ENCODE data around the gene TENT4A.

DNA sequence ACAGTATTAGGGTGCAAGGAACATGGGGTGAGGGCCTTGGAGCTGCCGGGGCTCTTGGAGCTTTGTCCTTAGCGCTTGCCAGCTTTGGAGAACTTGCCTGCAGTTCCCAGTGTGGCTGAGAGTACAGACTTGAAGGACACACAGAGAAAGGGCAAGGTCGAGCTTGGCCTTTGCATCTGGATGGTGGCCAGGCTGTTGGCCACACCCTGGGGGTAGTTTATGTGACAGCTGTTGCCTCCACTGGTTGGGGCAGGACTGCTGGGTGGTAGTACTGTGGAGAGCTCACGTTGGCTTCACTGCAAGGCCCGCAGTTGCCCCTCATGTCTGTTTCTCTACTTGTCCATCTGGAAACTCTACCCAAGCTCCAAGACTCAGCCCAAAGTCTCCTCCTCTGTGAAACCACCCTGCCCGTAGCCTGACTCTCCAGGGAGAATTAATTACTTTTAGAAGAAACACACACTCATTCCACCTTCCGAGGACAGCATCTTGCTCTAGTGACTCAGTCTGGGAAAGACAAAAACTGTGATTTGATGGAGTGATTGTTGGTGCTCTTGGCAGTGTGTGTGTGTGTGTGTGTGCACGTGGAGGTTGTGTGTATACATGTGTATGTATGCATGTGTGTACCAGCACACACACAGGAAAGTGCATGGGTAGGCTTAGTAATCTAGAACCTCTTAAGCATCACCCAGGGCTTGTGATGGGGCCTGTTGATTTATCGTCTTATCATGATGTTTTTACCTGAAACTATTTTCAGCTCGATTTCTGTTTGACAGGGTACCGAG lies 57.8 kb downstream of the TENT4A start:
- TF ChIP-seq OSR1 (CRISPR knock-in tag; IDR thresholded peaks at IDR 0.05) (no peak), ZNF8 (CRISPR knock-in tag; IDR thresholded peaks at IDR 0.05) (no peak), GLIS3 (CRISPR knock-in tag; IDR thresholded peaks at IDR 0.05) (no peak), ZC3H10 (CRISPR knock-in tag; IDR thresholded peaks at IDR 0.05) (no peak), RARB (CRISPR knock-in tag; IDR thresholded peaks at IDR 0.05) (no peak), SNAI2 (CRISPR knock-in tag; IDR thresholded peaks at IDR 0.05) (no peak), ZNF565 (CRISPR knock-in tag; conservative IDR thresholded peaks at IDR 0.05; ENCODE audit: low read depth) (no peak), ESRRG (CRISPR knock-in tag; IDR thresholded peaks at IDR 0.05) (no peak), ZFP30 (CRISPR knock-in tag; IDR thresholded peaks at IDR 0.05) (no peak)
- TF ChIP-seq, protein P1, sequence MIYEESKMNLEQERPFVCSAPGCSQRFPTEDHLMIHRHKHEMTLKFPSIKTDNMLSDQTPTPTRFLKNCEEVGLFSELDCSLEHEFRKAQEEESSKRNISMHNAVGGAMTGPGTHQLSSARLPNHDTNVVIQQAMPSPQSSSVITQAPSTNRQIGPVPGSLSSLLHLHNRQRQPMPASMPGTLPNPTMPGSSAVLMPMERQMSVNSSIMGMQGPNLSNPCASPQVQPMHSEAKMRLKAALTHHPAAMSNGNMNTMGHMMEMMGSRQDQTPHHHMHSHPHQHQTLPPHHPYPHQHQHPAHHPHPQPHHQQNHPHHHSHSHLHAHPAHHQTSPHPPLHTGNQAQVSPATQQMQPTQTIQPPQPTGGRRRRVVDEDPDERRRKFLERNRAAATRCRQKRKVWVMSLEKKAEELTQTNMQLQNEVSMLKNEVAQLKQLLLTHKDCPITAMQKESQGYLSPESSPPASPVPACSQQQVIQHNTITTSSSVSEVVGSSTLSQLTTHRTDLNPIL (CRISPR knock-in tag; IDR thresholded peaks at IDR 0.05; ENCODE audit: low read depth) = no peak
- TF ChIP-seq, protein P2, sequence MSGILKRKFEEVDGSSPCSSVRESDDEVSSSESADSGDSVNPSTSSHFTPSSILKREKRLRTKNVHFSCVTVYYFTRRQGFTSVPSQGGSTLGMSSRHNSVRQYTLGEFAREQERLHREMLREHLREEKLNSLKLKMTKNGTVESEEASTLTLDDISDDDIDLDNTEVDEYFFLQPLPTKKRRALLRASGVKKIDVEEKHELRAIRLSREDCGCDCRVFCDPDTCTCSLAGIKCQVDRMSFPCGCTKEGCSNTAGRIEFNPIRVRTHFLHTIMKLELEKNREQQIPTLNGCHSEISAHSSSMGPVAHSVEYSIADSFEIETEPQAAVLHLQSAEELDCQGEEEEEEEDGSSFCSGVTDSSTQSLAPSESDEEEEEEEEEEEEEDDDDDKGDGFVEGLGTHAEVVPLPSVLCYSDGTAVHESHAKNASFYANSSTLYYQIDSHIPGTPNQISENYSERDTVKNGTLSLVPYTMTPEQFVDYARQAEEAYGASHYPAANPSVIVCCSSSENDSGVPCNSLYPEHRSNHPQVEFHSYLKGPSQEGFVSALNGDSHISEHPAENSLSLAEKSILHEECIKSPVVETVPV (CRISPR knock-in tag; IDR thresholded peaks at IDR 0.05) = no peak
- TF ChIP-seq, protein P3, sequence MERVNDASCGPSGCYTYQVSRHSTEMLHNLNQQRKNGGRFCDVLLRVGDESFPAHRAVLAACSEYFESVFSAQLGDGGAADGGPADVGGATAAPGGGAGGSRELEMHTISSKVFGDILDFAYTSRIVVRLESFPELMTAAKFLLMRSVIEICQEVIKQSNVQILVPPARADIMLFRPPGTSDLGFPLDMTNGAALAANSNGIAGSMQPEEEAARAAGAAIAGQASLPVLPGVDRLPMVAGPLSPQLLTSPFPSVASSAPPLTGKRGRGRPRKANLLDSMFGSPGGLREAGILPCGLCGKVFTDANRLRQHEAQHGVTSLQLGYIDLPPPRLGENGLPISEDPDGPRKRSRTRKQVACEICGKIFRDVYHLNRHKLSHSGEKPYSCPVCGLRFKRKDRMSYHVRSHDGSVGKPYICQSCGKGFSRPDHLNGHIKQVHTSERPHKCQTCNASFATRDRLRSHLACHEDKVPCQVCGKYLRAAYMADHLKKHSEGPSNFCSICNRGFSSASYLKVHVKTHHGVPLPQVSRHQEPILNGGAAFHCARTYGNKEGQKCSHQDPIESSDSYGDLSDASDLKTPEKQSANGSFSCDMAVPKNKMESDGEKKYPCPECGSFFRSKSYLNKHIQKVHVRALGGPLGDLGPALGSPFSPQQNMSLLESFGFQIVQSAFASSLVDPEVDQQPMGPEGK (CRISPR knock-in tag; IDR thresholded peaks at IDR 0.05; ENCODE audit: borderline replicate concordance) = no peak
